Measurements from ENCODE around the gene CNNM4.

The CNNM4 gene

DNA sequence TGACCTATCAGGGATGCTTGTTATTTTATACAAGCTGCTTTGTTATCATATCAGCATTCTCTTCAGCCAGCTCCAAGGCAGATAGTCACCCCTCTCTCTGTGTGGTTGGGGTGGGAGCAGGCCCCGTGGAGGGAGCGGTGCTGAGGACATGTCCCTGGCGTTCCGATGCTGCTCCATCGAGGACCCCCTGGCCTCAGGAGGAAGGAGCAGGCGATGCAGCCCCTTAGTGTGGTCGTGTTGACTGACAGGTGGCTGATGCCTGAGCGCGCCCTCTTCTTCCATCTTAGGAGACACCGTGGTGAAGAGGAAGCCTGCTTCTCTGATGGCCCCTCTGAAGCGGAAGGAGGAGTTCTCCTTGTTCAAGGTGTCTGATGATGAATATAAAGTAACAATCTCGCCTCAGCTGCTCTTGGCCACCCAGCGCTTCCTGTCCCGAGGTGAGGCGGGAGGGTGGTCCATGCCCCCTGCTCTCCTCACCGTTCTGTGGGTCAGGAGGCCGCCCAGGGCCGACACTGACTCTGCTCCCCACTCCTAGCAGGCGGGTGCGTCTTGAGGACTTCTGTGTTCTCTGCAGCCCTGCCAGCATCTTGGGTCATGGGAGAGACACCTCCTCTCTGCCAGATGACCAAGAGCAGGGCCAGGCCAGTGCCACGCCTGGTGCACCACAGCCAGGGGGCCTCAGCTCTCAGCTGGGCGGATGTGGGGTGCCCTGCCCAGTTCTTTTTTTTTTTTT, 66.0 kb downstream of the CNNM4 start:
- H3K4ac ChIP-seq (ENCODE audit: low read depth in 1 of 2, low read length in 2 of 2), result no peak overlapping the region
- no peak overlapping the region for H2BK120ac ChIP-seq (ENCODE audit: low read depth, low read length)
- H3K79me1 ChIP-seq (replicated peaks; ENCODE audit: low read length, poor library complexity, severe bottlenecking), result peaks cover 33% of the 10 kb centered on the region
- H3K4me2 ChIP-seq (ENCODE audit: low read length, poor library complexity, severe bottlenecking), result no peak overlapping the region
- H3K27ac ChIP-seq (ENCODE audit: low read length, poor library complexity, severe bottlenecking), result no peak overlapping the region
- H3K9ac ChIP-seq (ENCODE audit: low read length), result no peak overlapping the region
- H3K27me3 ChIP-seq (ENCODE audit: control insufficient read depth in 1 of 2, insufficient read depth in 1 of 2, low read length in 2 of 2), result no peaks in the 10 kb centered on the region
- no peak overlapping the region for H3K18ac ChIP-seq (ENCODE audit: low read depth in 1 of 2, low read length in 2 of 2)
- H3K4me1 ChIP-seq (ENCODE audit: control insufficient read depth, insufficient read depth, low read depth, low read length), result peaks cover 5% of the 10 kb centered on the region
- H3K36me3 ChIP-seq (ENCODE audit: control insufficient read depth in 1 of 2, insufficient read depth in 2 of 2, low read depth in 1 of 2, low read length in 2 of 2), result peaks cover 41 to 59% of the 10 kb centered on the region in 2 experiments
- no peak overlapping the region for H3K4me3 ChIP-seq (ENCODE audit: insufficient read depth in 1 of 2, low read depth in 1 of 2, low read length in 2 of 2)
- H3K9me3 ChIP-seq (ENCODE audit: control insufficient read depth, low read length), result no peaks in the 10 kb centered on the region
- H2AFZ ChIP-seq (ENCODE audit: low read depth, low read length), result no peak overlapping the region
- no peak overlapping the region for H2BK12ac ChIP-seq (ENCODE audit: low read length in 2 of 2)
- H2BK5ac ChIP-seq (ENCODE audit: low read depth, low read length, poor library complexity, severe bottlenecking), result no peak overlapping the region
- no peak overlapping the region for H3K23ac ChIP-seq (ENCODE audit: low read length in 2 of 2)
- no peak overlapping the region for H2BK15ac ChIP-seq (ENCODE audit: low read depth, poor library complexity, severe bottlenecking)
- H3K14ac ChIP-seq (ENCODE audit: low read length in 2 of 2), result no peak overlapping the region
- no peak overlapping the region for H2AK5ac ChIP-seq (ENCODE audit: low read length, severe bottlenecking)
- H4K91ac ChIP-seq (ENCODE audit: low read length), result no peak overlapping the region
- DNase-seq, result no peak
- WGBS, result 98% methylated on average over 22 of the region's 22 CpGs
- H4K8ac ChIP-seq (ENCODE audit: low read length), result no peak overlapping the region

DNA sequence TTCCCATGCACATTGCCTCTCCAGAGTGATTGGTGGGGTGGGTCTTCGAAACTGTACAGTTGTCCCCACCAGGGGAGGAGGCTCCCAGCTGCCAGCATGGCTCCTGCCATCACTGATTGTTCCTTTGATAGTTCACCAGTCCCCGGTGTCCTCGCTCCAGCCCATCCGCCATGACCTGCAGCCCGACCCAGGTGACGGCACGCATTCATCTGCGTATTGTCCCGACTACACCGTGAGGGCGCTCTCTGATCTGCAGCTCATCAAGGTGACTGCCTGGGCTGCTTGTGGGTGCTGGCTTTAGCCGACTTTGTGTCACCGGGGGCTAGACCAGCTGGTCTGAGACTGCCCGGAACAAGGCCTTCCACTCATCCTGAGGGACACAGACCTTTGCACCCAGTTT, 67.7 kb downstream of the CNNM4 start:
- 97% methylated on average over 14 of the region's 14 CpGs for WGBS
- no peak for DNase-seq

DNA sequence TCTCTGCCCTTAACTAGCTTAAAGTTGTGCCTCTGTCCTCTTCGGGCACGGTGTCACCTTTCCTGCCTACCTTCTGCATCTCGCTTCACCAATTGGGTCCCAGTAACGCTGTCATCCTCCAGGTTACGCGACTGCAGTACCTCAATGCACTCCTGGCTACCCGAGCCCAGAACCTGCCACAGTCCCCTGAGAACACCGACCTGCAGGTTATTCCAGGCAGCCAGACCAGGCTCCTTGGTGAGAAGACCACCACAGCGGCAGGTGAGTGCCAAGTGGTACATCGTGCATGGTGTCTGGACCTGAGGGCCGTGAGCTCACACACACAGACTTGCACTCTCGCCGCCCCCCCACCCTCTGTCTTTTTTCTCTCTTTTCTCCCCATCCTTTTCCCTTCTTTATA, 68.2 kb downstream of the CNNM4 start:
- no peak overlapping the region for H3K4ac ChIP-seq (ENCODE audit: low read depth in 1 of 2, low read length in 2 of 2)
- no peak overlapping the region for H2AK5ac ChIP-seq (ENCODE audit: low read length, severe bottlenecking)
- peak overlapping the region; percentile 20 for H2BK15ac ChIP-seq (ENCODE audit: low read depth, poor library complexity, severe bottlenecking)
- peaks cover 20% of the 10 kb centered on the region for H3K79me1 ChIP-seq (replicated peaks; ENCODE audit: low read length, poor library complexity, severe bottlenecking)
- H3K36me3 ChIP-seq (ENCODE audit: control insufficient read depth in 1 of 2, insufficient read depth in 2 of 2, low read depth in 1 of 2, low read length in 2 of 2), result peaks cover 52 to 64% of the 10 kb centered on the region in 2 experiments
- H3K4me3 ChIP-seq (ENCODE audit: insufficient read depth in 1 of 2, low read depth in 1 of 2, low read length in 2 of 2), result no peak overlapping the region
- no peak overlapping the region for H2BK12ac ChIP-seq (ENCODE audit: low read length in 2 of 2)
- H3K14ac ChIP-seq (ENCODE audit: low read length in 2 of 2), result no peak overlapping the region
- no peak overlapping the region for H2BK5ac ChIP-seq (ENCODE audit: low read depth, low read length, poor library complexity, severe bottlenecking)
- H4K8ac ChIP-seq (ENCODE audit: low read length), result no peak overlapping the region
- no peak overlapping the region for H3K9ac ChIP-seq (ENCODE audit: low read length)
- H3K9me3 ChIP-seq (ENCODE audit: control insufficient read depth, low read length), result no peaks in the 10 kb centered on the region
- H3K4me1 ChIP-seq (ENCODE audit: control insufficient read depth, insufficient read depth, low read depth, low read length), result peaks cover 12% of the 10 kb centered on the region
- no peak for DNase-seq
- WGBS, result 97% methylated on average over 10 of the region's 13 CpGs
- no peak overlapping the region for H3K23ac ChIP-seq (ENCODE audit: low read length in 2 of 2)
- no peak overlapping the region for H3K27ac ChIP-seq (ENCODE audit: low read length, poor library complexity, severe bottlenecking)
- H2AFZ ChIP-seq (ENCODE audit: low read depth, low read length), result no peak overlapping the region
- no peak overlapping the region for H3K18ac ChIP-seq (ENCODE audit: low read depth in 1 of 2, low read length in 2 of 2)
- no peak overlapping the region for H2BK120ac ChIP-seq (ENCODE audit: low read depth, low read length)
- no peak overlapping the region for H3K4me2 ChIP-seq (ENCODE audit: low read length, poor library complexity, severe bottlenecking)
- no peaks in the 10 kb centered on the region for H3K27me3 ChIP-seq (ENCODE audit: control insufficient read depth in 1 of 2, insufficient read depth in 1 of 2, low read length in 2 of 2)
- no peak overlapping the region for H4K91ac ChIP-seq (ENCODE audit: low read length)

More for the DNA sequence above, 67.7 kb downstream of the CNNM4 start:
- H2AFZ ChIP-seq (ENCODE audit: low read depth, low read length), result no peak overlapping the region
- H3K36me3 ChIP-seq (ENCODE audit: control insufficient read depth in 1 of 2, insufficient read depth in 2 of 2, low read depth in 1 of 2, low read length in 2 of 2), result peaks cover 52 to 66% of the 10 kb centered on the region in 2 experiments
- H3K27me3 ChIP-seq (ENCODE audit: control insufficient read depth in 1 of 2, insufficient read depth in 1 of 2, low read length in 2 of 2), result no peaks in the 10 kb centered on the region
- H3K4ac ChIP-seq (ENCODE audit: low read depth in 1 of 2, low read length in 2 of 2), result no peak overlapping the region
- H4K8ac ChIP-seq (ENCODE audit: low read length), result no peak overlapping the region
- no peaks in the 10 kb centered on the region for H3K9me3 ChIP-seq (ENCODE audit: control insufficient read depth, low read length)
- H3K18ac ChIP-seq (ENCODE audit: low read depth in 1 of 2, low read length in 2 of 2), result no peak overlapping the region
- no peak overlapping the region for H2BK120ac ChIP-seq (ENCODE audit: low read depth, low read length)
- H3K14ac ChIP-seq (ENCODE audit: low read length in 2 of 2), result no peak overlapping the region
- H3K4me3 ChIP-seq (ENCODE audit: insufficient read depth in 1 of 2, low read depth in 1 of 2, low read length in 2 of 2), result no peak overlapping the region
- no peak overlapping the region for H3K23ac ChIP-seq (ENCODE audit: low read length in 2 of 2)
- H2BK5ac ChIP-seq (ENCODE audit: low read depth, low read length, poor library complexity, severe bottlenecking), result no peak overlapping the region
- no peak overlapping the region for H4K91ac ChIP-seq (ENCODE audit: low read length)
- H2BK15ac ChIP-seq (ENCODE audit: low read depth, poor library complexity, severe bottlenecking), result no peak overlapping the region
- H2AK5ac ChIP-seq (ENCODE audit: low read length, severe bottlenecking), result no peak overlapping the region
- H3K79me1 ChIP-seq (replicated peaks; ENCODE audit: low read length, poor library complexity, severe bottlenecking), result peaks cover 23% of the 10 kb centered on the region
- H3K4me1 ChIP-seq (ENCODE audit: control insufficient read depth, insufficient read depth, low read depth, low read length), result peaks cover 15% of the 10 kb centered on the region
- no peak overlapping the region for H3K9ac ChIP-seq (ENCODE audit: low read length)
- H3K27ac ChIP-seq (ENCODE audit: low read length, poor library complexity, severe bottlenecking), result no peak overlapping the region
- H3K4me2 ChIP-seq (ENCODE audit: low read length, poor library complexity, severe bottlenecking), result no peak overlapping the region
- H2BK12ac ChIP-seq (ENCODE audit: low read length in 2 of 2), result no peak overlapping the region

DNA sequence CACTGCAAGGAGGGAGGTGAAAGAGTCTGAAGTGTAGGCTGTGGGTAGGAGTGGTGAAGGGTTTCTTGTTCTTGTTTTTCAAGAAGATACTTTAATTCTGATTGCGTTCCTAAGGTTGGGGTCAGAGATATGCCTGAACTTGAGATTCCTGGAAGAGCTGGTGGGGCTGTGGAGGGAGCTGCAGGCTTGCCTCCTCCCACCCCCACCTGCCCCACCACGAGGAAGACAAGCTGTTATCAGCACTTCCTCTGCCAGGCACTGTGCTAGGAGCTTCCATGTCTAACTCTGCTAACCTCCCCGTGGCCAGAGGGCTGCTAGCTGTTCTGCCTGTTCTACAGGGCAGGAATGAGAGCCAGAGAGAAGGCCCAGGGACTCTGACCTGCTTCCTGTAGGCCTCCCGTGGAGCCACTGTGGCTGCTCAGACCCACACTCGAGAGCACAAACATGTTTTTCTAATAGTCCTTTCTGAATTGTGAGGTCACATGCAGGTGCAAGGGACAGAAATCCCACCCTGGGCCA, 69.4 kb downstream of the CNNM4 start:
- Histone ChIP-seq H2AK5ac (ENCODE audit: low read length, severe bottlenecking) (no peak overlapping the region), H3K9ac (ENCODE audit: low read length) (no peak overlapping the region), H3K4me2 (ENCODE audit: low read length, poor library complexity, severe bottlenecking) (no peak overlapping the region), H3K9me3 (ENCODE audit: control insufficient read depth, low read length) (no peaks in the 10 kb centered on the region), H3K4me1 (ENCODE audit: control insufficient read depth, insufficient read depth, low read depth, low read length) (peaks cover 10% of the 10 kb centered on the region), H3K14ac (ENCODE audit: low read length in 2 of 2) (no peak overlapping the region), H2BK5ac (ENCODE audit: low read depth, low read length, poor library complexity, severe bottlenecking) (no peak overlapping the region), H4K8ac (ENCODE audit: low read length) (no peak overlapping the region), H2BK12ac (ENCODE audit: low read length in 2 of 2) (no peak overlapping the region), H3K27me3 (ENCODE audit: control insufficient read depth in 1 of 2, insufficient read depth in 1 of 2, low read length in 2 of 2) (no peaks in the 10 kb centered on the region), H2BK15ac (ENCODE audit: low read depth, poor library complexity, severe bottlenecking) (no peak overlapping the region), H3K79me1 (replicated peaks; ENCODE audit: low read length, poor library complexity, severe bottlenecking) (peaks cover 14% of the 10 kb centered on the region), H3K23ac (ENCODE audit: low read length in 2 of 2) (no peak overlapping the region), H3K36me3 (ENCODE audit: control insufficient read depth in 1 of 2, insufficient read depth in 2 of 2, low read depth in 1 of 2, low read length in 2 of 2) (peaks cover 59 to 60% of the 10 kb centered on the region in 2 experiments), H3K27ac (ENCODE audit: low read length, poor library complexity, severe bottlenecking) (no peak overlapping the region), H3K4ac (ENCODE audit: low read depth in 1 of 2, low read length in 2 of 2) (no peak overlapping the region), H3K4me3 (ENCODE audit: insufficient read depth in 1 of 2, low read depth in 1 of 2, low read length in 2 of 2) (no peak overlapping the region), H4K91ac (ENCODE audit: low read length) (no peak overlapping the region), H2BK120ac (ENCODE audit: low read depth, low read length) (no peak overlapping the region), H3K18ac (ENCODE audit: low read depth in 1 of 2, low read length in 2 of 2) (no peak overlapping the region), H2AFZ (ENCODE audit: low read depth, low read length) (no peak overlapping the region)
- DNase-seq, result no peak
- WGBS, result 84% methylated on average over 4 of the region's 5 CpGs
